NT2/D1 (cell line): ENCODE results near the gene RUFY3.

ENCODE experiments used
- SUZ12 ChIP-seq: IDR thresholded peaks from 2 replicates; pipeline ENCODE4 v1.6.1; 2011; ENCODE audit not compliant: insufficient read length, insufficient read depth; ENCODE audit errors: extremely low read depth
- YY1 ChIP-seq: IDR thresholded peaks from 2 replicates; pipeline ENCODE4 v1.6.1; 2011; ENCODE audit not compliant: insufficient read length, insufficient read depth
- ZNF274 ChIP-seq: IDR thresholded peaks from 2 replicates; pipeline ENCODE4 v1.6.1; 2011; ENCODE audit warnings: mild to moderate bottlenecking, low read depth, low read length

GRCh38 chr4:70741867-70742658 is 20.3 kb downstream of the RUFY3 start:
- TF ChIP-seq ZNF274 (no peak), SUZ12 (no peak), YY1 (no peak)
